Body of pancreas (tissue), 4 donors: Measurements from ENCODE around the gene IYD. TPM values are rescaled to one million over a fixed set of nuclear protein-coding genes. Genes with fewer than 3 reads are reported as not detected.
A peak's percentile ranks its signal among the peaks of the same experiment; 100 is the strongest.
"Not testable (repeated sequence)": the region's sequence is repeated elsewhere in the genome, so short reads cannot be mapped to it uniquely, and the experiment has no call there.

Experiments used
- ATAC-seq: fragments of 150-250 bp; one replicate; pipeline ENCODE4 v1.9.1; 2016
- DNase-seq, 4 donors: peaks; one replicate each; pipeline ENCODE4 v3.0.0-alpha.2; 2019
- H3K27ac ChIP-seq, 4 donors: fragments of 200-600 bp; sonication (generic); 1 replicate in 3 of 4; 2 replicates in 1 of 4; pipeline versions ENCODE4 v1.5.1 to v1.6.1; 2016 to 2019; ENCODE audit warnings: mild to moderate bottlenecking in 1 of 4, mixed read lengths in 1 of 4, moderate library complexity in 1 of 4
- H3K27me3 ChIP-seq, 2 donors: fragments of 200-600 bp; sonication (generic); one replicate each; pipeline ENCODE4 v1.6.0; 2016; ENCODE audit warnings: mild to moderate bottlenecking in 1 of 2
- H3K36me3 ChIP-seq, 2 donors: fragments of 200-600 bp; sonication (generic); replicated peaks in 1 of 2; 2 replicates each; pipeline ENCODE4 v1.5.1; 2016; ENCODE audit warnings: low read depth in 2 of 2; ENCODE audit not compliant: insufficient read depth in 1 of 2
- H3K4me1 ChIP-seq: fragments of 200-600 bp; sonication (generic); one replicate; pipeline ENCODE4 v1.6.0; 2016
- H3K4me3 ChIP-seq, 2 donors: fragments of 200-600 bp; sonication (generic); 1 replicate in 1 of 2; 2 replicates in 1 of 2; pipeline ENCODE4 v1.5.1; 2016 to 2019
- H3K9me3 ChIP-seq, 3 donors: fragments of 200-600 bp; sonication (generic); 1 replicate in 2 of 3; 2 replicates in 1 of 3; pipeline ENCODE4 v1.5.1; 2016
- POLR2A ChIP-seq, 3 donors: fragments of 450-650 bp; IDR thresholded peaks; one replicate each; pipeline ENCODE4 v1.6.1; 2016; ENCODE audit warnings: antibody characterized with exemption in 3 of 3, mild to moderate bottlenecking in 2 of 3
- WGBS, 2 donors: methylation state at CpG; one replicate each; pipeline ENCODE4 v1.1.5; 2017; 5-methylcytosine and 5-hydroxymethylcytosine counted together
- intact Hi-C: fragments of 100-400 bp; cut with DNase I; formaldehyde crosslinking; loops from one replicate; pipeline ENCODE4 v1.15.1; 2023
- total RNA-seq, 2 donors: library from RNA; depleted of rRNA; stranded (reverse); fragments of >200 nt; gene quantifications; one replicate each; pipeline ENCODE4 v1.1.0, GENCODE V29; 2016
- TF ChIP-seq, protein P1 (sequence below), 7 experiments: fragments of 450-650 bp in 4 of 7; fragments of 200-600 bp in 3 of 7; sonication (generic) in 3 of 7; IDR thresholded peaks; one replicate each; pipeline ENCODE4 v1.5.1; 2016 to 2019; ENCODE audit warnings: antibody characterized with exemption in 7 of 7

IYD gene
- total RNA-seq, 2 donors from 2014 or later = under 0.01 to 1.3 TPM

DNA sequence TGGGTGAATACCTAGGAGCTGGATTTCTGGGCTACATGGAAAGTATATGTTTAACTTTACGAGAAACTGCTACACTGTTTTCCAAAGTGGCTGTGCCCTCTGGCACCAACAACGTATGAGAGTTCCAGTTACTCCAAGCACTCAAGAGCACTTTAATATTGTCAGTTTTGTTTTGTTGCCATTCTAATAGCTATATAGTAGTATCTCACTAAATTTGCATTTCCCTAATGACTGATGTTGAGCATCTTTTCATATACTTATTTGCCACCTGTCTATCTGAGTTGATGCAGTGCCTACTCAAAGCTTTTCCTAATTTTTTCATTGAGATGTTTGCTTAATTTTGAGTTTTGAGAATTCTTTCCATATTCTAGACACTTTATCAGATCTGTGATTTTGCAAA lies 76.7 kb downstream of the IYD start:
- 85 to 88% methylated on average over 2 of the region's 2 CpGs for WGBS, 2 donors

DNA sequence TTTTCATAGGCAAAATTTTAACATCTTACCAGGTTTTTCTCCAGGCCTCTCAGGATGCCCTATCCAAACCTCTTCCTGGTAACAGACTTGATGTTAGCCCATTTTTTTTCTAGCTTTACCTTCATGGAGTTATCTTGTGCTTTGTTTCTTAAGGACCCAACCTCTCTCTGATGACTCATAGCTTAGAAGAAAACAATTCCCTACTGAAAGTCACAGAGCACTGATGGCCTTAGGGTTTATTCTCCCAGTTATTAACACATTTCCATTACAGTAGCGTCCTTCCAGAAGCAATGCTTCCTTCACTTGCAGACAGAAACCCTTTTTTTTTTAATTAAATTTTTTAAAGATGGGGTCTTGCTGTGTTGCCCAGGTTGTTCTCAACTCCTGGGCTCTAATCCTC lies 79.4 kb downstream of the IYD start:
- intact Hi-C loops = no loop called here
- no peak overlapping the region for H3K4me3 ChIP-seq
- no peaks in the 10 kb centered on the region for H3K36me3 ChIP-seq
- H3K27ac ChIP-seq = no peak overlapping the region
- H3K4me1 ChIP-seq = no peaks in the 10 kb centered on the region
- DNase-seq = no peak
- whole genome bisulfite sequencing, 2 donors = 62 to 72% methylated on average over 1 of the region's 1 CpG
- TF ChIP-seq POLR2A (IDR thresholded peaks at IDR 0.05) = no peak
- TF ChIP-seq, protein P1, sequence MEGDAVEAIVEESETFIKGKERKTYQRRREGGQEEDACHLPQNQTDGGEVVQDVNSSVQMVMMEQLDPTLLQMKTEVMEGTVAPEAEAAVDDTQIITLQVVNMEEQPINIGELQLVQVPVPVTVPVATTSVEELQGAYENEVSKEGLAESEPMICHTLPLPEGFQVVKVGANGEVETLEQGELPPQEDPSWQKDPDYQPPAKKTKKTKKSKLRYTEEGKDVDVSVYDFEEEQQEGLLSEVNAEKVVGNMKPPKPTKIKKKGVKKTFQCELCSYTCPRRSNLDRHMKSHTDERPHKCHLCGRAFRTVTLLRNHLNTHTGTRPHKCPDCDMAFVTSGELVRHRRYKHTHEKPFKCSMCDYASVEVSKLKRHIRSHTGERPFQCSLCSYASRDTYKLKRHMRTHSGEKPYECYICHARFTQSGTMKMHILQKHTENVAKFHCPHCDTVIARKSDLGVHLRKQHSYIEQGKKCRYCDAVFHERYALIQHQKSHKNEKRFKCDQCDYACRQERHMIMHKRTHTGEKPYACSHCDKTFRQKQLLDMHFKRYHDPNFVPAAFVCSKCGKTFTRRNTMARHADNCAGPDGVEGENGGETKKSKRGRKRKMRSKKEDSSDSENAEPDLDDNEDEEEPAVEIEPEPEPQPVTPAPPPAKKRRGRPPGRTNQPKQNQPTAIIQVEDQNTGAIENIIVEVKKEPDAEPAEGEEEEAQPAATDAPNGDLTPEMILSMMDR (IDR thresholded peaks at IDR 0.05) = no peak
- H3K27me3 ChIP-seq = no peaks in the 10 kb centered on the region
- H3K9me3 ChIP-seq = no peaks in the 10 kb centered on the region
- no peak for ATAC-seq

More for the DNA sequence above, 76.7 kb downstream of the IYD start:
- H3K4me3 ChIP-seq = no peak overlapping the region
- no peaks in the 10 kb centered on the region for H3K9me3 ChIP-seq
- H3K36me3 ChIP-seq = no peaks in the 10 kb centered on the region
- intact Hi-C loops = no loop called here
- no peaks in the 10 kb centered on the region for H3K4me1 ChIP-seq
- ATAC-seq = no peak
- H3K27ac ChIP-seq = no peak overlapping the region
- H3K27me3 ChIP-seq = no peaks in the 10 kb centered on the region
- TF ChIP-seq, protein P1 (IDR thresholded peaks at IDR 0.05) = no peak
- TF ChIP-seq POLR2A (IDR thresholded peaks at IDR 0.05) = no peak
- no peak for DNase-seq

DNA sequence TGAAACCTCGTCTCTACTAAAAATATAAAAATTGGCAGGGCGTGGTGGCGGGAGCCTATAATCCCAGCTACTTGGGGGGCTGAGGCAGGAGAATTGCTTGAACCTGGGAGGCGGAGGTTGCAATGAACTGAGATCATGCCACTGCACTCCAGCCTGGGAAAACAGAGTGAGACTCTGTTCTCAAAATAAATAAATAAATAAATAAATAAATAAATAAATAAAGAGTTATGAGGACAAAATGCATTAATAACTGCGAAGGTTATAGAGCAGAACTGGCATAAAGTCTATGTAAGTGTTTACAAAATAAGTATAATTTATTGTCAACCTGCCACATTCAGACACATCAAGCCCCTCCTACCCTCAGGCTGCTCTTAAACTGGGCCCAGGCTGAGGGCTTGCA lies 80.2 kb downstream of the IYD start:
- ATAC-seq, H3K4me3 ChIP-seq, DNase-seq, H3K36me3 ChIP-seq, H3K9me3 ChIP-seq, H3K27ac ChIP-seq, intact Hi-C loops, H3K4me1 ChIP-seq, H3K27me3 ChIP-seq: not testable (repeated sequence)
- 91 to 92% methylated on average over 5 of the region's 5 CpGs for WGBS, 2 donors

DNA sequence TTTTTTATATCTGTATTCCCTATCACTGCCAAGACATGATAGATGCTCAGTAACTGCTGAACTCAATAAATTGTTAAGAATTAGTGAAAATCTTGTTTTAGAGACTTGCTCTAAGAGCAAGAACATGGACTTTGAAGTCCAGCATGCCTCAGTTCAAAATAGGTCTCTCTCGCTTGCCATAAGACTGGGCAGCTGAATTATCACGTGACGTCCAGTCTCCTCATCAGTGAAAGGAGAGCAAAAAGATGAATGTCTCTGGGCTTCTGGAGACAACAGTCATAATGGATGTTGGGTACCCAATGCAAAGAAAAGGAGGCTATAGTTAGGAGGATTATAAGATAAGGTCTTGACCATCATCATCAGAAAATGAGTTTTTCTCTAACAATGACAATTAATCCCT lies 82.1 kb downstream of the IYD start:
- intact Hi-C loops = no loop called here
- H3K27me3 ChIP-seq = no peaks in the 10 kb centered on the region
- TF ChIP-seq, protein P1 (IDR thresholded peaks at IDR 0.05) = no peak
- TF ChIP-seq POLR2A (IDR thresholded peaks at IDR 0.05) = no peak
- no peak overlapping the region for H3K4me3 ChIP-seq
- ATAC-seq (no peak), DNase-seq (no peak)
- no peak overlapping the region for H3K27ac ChIP-seq
- H3K36me3 ChIP-seq = no peaks in the 10 kb centered on the region
- 87 to 89% methylated on average over 3 of the region's 3 CpGs for WGBS, 2 donors
- no peaks in the 10 kb centered on the region for H3K4me1 ChIP-seq
- H3K9me3 ChIP-seq = no peaks in the 10 kb centered on the region

DNA sequence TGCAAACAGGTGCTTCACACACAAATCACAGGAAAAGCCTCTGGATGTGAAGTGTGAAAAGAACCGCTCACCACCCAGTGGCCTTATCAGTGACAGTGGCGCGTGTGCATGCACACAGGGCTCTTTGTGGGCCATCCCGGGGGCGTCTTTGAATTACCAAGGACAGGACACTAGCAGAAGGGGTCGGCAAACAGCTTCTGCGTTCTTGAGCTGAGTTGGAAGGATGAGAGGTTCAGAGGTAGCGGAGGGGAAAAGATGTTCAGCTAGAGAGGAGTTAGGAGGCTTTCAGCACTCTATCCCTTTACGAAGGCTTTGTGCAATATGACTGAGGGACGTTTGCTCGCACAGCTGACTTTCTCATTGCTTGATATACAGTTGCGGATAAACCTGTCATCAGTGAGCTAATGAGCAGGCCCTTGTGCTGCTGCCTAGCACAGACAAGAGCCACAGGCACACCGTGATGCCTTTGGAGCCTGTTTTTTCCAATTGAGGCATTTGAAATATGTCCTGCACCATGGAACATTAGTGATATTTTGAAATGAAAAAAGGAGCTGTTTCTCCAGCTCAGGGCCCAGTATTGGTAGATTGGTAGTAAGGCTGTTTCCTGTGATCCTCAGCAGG lies 83.1 kb downstream of the IYD start:
- no peaks in the 10 kb centered on the region for H3K4me1 ChIP-seq
- WGBS, 2 donors = 63 to 68% methylated on average over 13 of the region's 13 CpGs
- no peaks in the 10 kb centered on the region for H3K36me3 ChIP-seq
- DNase-seq = no peak
- H3K4me3 ChIP-seq = no peak overlapping the region
- ATAC-seq = no peak
- peak overlapping the region in 1 of 4 donors; percentile 21 for H3K27ac ChIP-seq
- H3K27me3 ChIP-seq = no peaks in the 10 kb centered on the region
- TF ChIP-seq POLR2A (IDR thresholded peaks at IDR 0.05) = no peak
- TF ChIP-seq, protein P1 (IDR thresholded peaks at IDR 0.05) = no peak
- no peaks in the 10 kb centered on the region for H3K9me3 ChIP-seq
- intact Hi-C loops = no loop called here
